ENCODE measurements around the gene PDK2.

- TF ChIP-seq STAT6 (CRISPR knock-in tag; IDR thresholded peaks at IDR 0.05), result no peak
- TF ChIP-seq CTCF (IDR thresholded peaks at IDR 0.05 in 2 of 3, conservative IDR thresholded peaks at IDR 0.05 in 1 of 3; ENCODE audit: insufficient read depth in 2 of 3, low read depth in 1 of 3, low read length in 3 of 3), result no peak
- TF ChIP-seq CLOCK (CRISPR knock-in tag; IDR thresholded peaks at IDR 0.05; ENCODE audit: borderline replicate concordance), result no peak
- TF ChIP-seq BRCA1 (IDR thresholded peaks at IDR 0.05), result no peak
- TF ChIP-seq BRCA1 (CRISPR knock-in tag; IDR thresholded peaks at IDR 0.05), result no peak
- TF ChIP-seq FOXK1 (CRISPR knock-in tag; IDR thresholded peaks at IDR 0.05; ENCODE audit: borderline replicate concordance), result no peak
- no peak for TF ChIP-seq CHD4 (IDR thresholded peaks at IDR 0.05; ENCODE audit: insufficient read depth, insufficient replicate concordance, low read depth, low read length, poor library complexity, severe bottlenecking)
- no peak for TF ChIP-seq TAF15 (IDR thresholded peaks at IDR 0.05; ENCODE audit: low read depth, low read length)
- no peak for TF ChIP-seq KDM1A (IDR thresholded peaks at IDR 0.05)
- TF ChIP-seq NFATC3 (IDR thresholded peaks at IDR 0.05), result no peak
- no peak for TF ChIP-seq PRDM10 (IDR thresholded peaks at IDR 0.05; ENCODE audit: partially characterized antibody)
- TF ChIP-seq SIN3A (IDR thresholded peaks at IDR 0.05; ENCODE audit: borderline replicate concordance in 2 of 2, control insufficient read depth in 1 of 2, low read depth in 2 of 2, low read length in 2 of 2), result no peak
- no peak for TF ChIP-seq KHSRP (IDR thresholded peaks at IDR 0.05)
- TF ChIP-seq SRSF1 (IDR thresholded peaks at IDR 0.05; ENCODE audit: low read depth, low read length), result no peak
Observed at GRCh38 chr17:50046179-50046578, 49.0 kb upstream of the PDK2 start.

Measured in K562 (cell line).